Neural cell (in vitro differentiated cells): ENCODE results near the gene URI1.

Experiments
- EP300 ChIP-seq: fragments of 450-650 bp; conservative IDR thresholded peaks from 2 replicates; pipeline ENCODE4 v1.6.1; 2014; ENCODE audit warnings: antibody characterized with exemption, mild to moderate bottlenecking, moderate library complexity; ENCODE audit not compliant: poor library complexity, severe bottlenecking
- EZH2 ChIP-seq: fragments of 200-600, 300-800 bp; shearing (Covaris generic), sonication (generic); IDR thresholded peaks from 2 replicates; pipeline ENCODE4 v1.6.1; 2014; ENCODE audit warnings: antibody characterized with exemption, low read length, borderline replicate concordance, mild to moderate bottlenecking; ENCODE audit not compliant: insufficient read depth, poor library complexity, severe bottlenecking
- MXI1 ChIP-seq: fragments of 450-650 bp; conservative IDR thresholded peaks from 2 replicates; pipeline ENCODE4 v1.6.1; 2014; ENCODE audit warnings: antibody characterized with exemption, mild to moderate bottlenecking; ENCODE audit not compliant: poor library complexity, severe bottlenecking
- POLR2AphosphoS5 ChIP-seq: IDR thresholded peaks from 2 replicates; pipeline ENCODE4 v1.6.1; 2012
- REST ChIP-seq: IDR thresholded peaks from 2 replicates; pipeline ENCODE4 v1.6.1; 2012; ENCODE audit warnings: borderline replicate concordance
- SMC3 ChIP-seq: fragments of 450-650 bp; conservative IDR thresholded peaks from 2 replicates; pipeline ENCODE4 v1.6.1; 2014; ENCODE audit warnings: antibody characterized with exemption, mild to moderate bottlenecking, moderate library complexity; ENCODE audit not compliant: poor library complexity
- TAF1 ChIP-seq: IDR thresholded peaks from 2 replicates; pipeline ENCODE4 v1.6.1; 2012; ENCODE audit warnings: low read depth
- TF ChIP-seq, protein P1 (sequence below): fragments of 450-650 bp; IDR thresholded peaks from 2 replicates; pipeline ENCODE4 v1.5.1; 2014; ENCODE audit warnings: antibody characterized with exemption, mild to moderate bottlenecking, moderate library complexity; ENCODE audit not compliant: poor library complexity, severe bottlenecking

GRCh38 chr19:30026933-30027332, 84.9 kb downstream of the URI1 start:
- TF ChIP-seq, protein P1, sequence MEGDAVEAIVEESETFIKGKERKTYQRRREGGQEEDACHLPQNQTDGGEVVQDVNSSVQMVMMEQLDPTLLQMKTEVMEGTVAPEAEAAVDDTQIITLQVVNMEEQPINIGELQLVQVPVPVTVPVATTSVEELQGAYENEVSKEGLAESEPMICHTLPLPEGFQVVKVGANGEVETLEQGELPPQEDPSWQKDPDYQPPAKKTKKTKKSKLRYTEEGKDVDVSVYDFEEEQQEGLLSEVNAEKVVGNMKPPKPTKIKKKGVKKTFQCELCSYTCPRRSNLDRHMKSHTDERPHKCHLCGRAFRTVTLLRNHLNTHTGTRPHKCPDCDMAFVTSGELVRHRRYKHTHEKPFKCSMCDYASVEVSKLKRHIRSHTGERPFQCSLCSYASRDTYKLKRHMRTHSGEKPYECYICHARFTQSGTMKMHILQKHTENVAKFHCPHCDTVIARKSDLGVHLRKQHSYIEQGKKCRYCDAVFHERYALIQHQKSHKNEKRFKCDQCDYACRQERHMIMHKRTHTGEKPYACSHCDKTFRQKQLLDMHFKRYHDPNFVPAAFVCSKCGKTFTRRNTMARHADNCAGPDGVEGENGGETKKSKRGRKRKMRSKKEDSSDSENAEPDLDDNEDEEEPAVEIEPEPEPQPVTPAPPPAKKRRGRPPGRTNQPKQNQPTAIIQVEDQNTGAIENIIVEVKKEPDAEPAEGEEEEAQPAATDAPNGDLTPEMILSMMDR, result no peak
- TF ChIP-seq EZH2 (no peak), POLR2AphosphoS5 (no peak), TAF1 (no peak), REST (no peak), SMC3 (no peak), EP300 (no peak), MXI1 (no peak)
